Stimulated activated naive CD8-positive, alpha-beta T cell treated with anti-CD3 and anti-CD28 coated beads, Interleukin-15, Interleukin-2, amounts not matched to agents 100 ng/mL and 50 ng/mL, for 24 hours (primary cell): ENCODE results near the gene PIGP.
"Not testable (repeated sequence)": the region's sequence is repeated elsewhere in the genome, so short reads cannot be mapped to it uniquely, and the experiment has no call there.

Experiments used
- H3K27ac Mint-ChIP-seq: one replicate; pipeline ENCODE4 v1.8.0; 2021; ENCODE audit warnings: mild to moderate bottlenecking, mixed read lengths
- H3K27me3 Mint-ChIP-seq: one replicate; pipeline ENCODE4 v1.8.0; 2021; ENCODE audit warnings: mixed read lengths
- H3K36me3 Mint-ChIP-seq: one replicate; pipeline ENCODE4 v1.8.0; 2021; ENCODE audit warnings: low read depth, mixed read lengths
- H3K4me1 Mint-ChIP-seq: one replicate; pipeline ENCODE4 v1.8.0; 2021; ENCODE audit warnings: low read depth, mixed read lengths
- H3K4me3 Mint-ChIP-seq: one replicate; pipeline ENCODE4 v1.8.0; 2021; ENCODE audit warnings: mild to moderate bottlenecking, mixed read lengths
- H3K9me3 Mint-ChIP-seq: one replicate; pipeline ENCODE4 v1.8.0; 2021; ENCODE audit warnings: mixed read lengths

Gene PIGP

GRCh38 chr21:37065561-37066177 is 7.2 kb downstream of the PIGP start:
- H3K27ac Mint-ChIP-seq = no peak overlapping the region
- H3K27me3 Mint-ChIP-seq = no peaks in the 10 kb centered on the region
- H3K4me3 Mint-ChIP-seq = no peak overlapping the region
- H3K36me3 Mint-ChIP-seq = peaks cover 28% of the 10 kb centered on the region
- no peaks in the 10 kb centered on the region for H3K9me3 Mint-ChIP-seq
- peaks cover 9% of the 10 kb centered on the region for H3K4me1 Mint-ChIP-seq

GRCh38 chr21:37064841-37065240 is 8.0 kb downstream of the PIGP start:
- Mint-ChIP-seq H3K27ac (no peak overlapping the region), H3K4me3 (no peak overlapping the region), H3K9me3 (no peaks in the 10 kb centered on the region), H3K27me3 (no peaks in the 10 kb centered on the region), H3K4me1 (peaks cover 8% of the 10 kb centered on the region), H3K36me3 (peaks cover 21% of the 10 kb centered on the region)

GRCh38 chr21:37063433-37063832 is 9.4 kb downstream of the PIGP start:
- peaks cover 7% of the 10 kb centered on the region for H3K4me1 Mint-ChIP-seq
- no peak overlapping the region for H3K4me3 Mint-ChIP-seq
- H3K9me3 Mint-ChIP-seq = no peaks in the 10 kb centered on the region
- no peak overlapping the region for H3K27ac Mint-ChIP-seq
- H3K36me3 Mint-ChIP-seq = peaks cover 11% of the 10 kb centered on the region
- H3K27me3 Mint-ChIP-seq = no peaks in the 10 kb centered on the region

DNA sequence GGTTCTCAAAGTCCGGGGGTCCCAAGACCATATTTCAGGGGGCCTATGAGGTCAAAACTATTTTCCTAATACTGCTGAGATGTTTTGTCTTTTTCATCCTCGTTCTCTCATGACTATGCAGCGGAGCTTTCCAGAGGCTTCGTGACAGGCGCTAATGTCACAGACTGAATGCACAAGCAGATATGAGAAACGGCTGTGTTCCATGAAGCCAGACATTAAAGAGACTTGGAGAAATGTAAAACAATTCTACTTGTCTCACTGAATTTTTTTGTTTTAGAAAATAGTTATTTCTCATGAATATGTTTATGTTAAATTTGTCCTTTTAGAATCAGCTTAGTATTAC is 10.3 kb downstream of the PIGP start:
- H3K4me3 Mint-ChIP-seq = no peak overlapping the region
- no peaks in the 10 kb centered on the region for H3K27me3 Mint-ChIP-seq
- H3K4me1 Mint-ChIP-seq = peaks cover 7% of the 10 kb centered on the region
- H3K9me3 Mint-ChIP-seq = no peaks in the 10 kb centered on the region
- H3K27ac Mint-ChIP-seq = no peak overlapping the region
- H3K36me3 Mint-ChIP-seq = peaks cover 2% of the 10 kb centered on the region

DNA sequence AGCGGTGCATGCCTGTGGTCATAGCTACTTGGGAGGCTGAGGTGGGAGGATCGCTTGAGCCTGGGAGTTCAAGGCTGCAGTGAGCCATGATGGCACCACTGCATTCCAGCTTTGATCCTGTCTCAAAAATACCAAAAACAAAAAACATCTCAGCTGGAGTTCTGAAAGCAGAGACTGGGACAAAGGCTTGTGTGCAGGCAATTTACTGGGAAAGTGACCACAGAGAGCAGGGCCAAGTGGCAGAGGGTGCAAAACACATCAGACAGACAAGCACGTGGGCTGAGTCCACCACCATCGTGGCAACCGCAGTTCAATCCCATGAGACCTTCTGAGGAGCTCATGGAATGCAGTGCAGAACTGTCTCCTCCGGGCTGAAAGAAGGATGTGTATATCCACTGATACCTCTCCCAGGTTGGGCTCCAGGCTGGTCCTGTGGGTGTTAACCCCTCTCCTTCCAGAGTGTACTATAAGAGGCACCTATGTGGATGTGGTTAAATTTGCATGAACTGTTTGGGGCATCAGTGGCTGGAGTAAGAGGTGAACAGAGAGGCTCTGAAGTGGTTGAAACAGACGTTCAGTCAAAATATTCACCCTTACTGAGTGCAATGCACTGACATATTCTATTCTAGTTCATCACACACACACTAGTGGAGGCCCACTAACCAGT is 10.8 kb downstream of the PIGP start:
- Mint-ChIP-seq H3K27ac (no peak overlapping the region), H3K27me3 (no peaks in the 10 kb centered on the region), H3K4me3 (no peak overlapping the region), H3K4me1 (peaks cover 7% of the 10 kb centered on the region), H3K9me3 (no peaks in the 10 kb centered on the region), H3K36me3 (no peaks in the 10 kb centered on the region)

DNA sequence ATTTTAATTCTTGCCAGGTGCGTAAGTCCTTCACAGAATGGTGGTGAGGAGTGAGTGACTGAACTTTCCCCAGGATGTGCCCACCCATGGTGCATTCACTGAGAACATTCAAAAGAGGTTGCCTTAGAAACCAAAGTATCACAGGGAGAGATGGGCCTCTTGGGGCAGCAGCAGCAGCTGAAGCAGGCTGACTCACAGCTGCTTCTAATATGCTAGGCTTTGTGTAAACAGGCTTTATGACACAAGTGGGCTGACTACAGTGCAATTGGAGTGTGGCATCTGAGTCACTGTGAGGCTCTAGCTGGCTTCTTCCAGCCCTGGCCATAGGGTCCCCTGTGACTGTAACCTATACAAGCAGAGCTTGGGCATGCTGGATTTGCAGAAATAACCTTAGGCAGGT is 12.6 kb downstream of the PIGP start:
- Mint-ChIP-seq H3K36me3 (no peaks in the 10 kb centered on the region), H3K27me3 (no peaks in the 10 kb centered on the region), H3K4me3 (no peak overlapping the region), H3K27ac (no peak overlapping the region), H3K9me3 (no peaks in the 10 kb centered on the region), H3K4me1 (peaks cover 7% of the 10 kb centered on the region)

- H3K9me3 Mint-ChIP-seq = no peaks in the 10 kb centered on the region
- H3K36me3 Mint-ChIP-seq = no peaks in the 10 kb centered on the region
- H3K27ac Mint-ChIP-seq = no peak overlapping the region
- H3K27me3 Mint-ChIP-seq = no peaks in the 10 kb centered on the region
- H3K4me1 Mint-ChIP-seq = peaks cover 7% of the 10 kb centered on the region
- no peak overlapping the region for H3K4me3 Mint-ChIP-seq
Observed at GRCh38 chr21:37059181-37059580, 13.7 kb downstream of the PIGP start.

GRCh38 chr21:37058261-37058660 is 14.6 kb downstream of the PIGP start:
- Mint-ChIP-seq H3K27me3 (no peaks in the 10 kb centered on the region), H3K27ac (no peak overlapping the region), H3K9me3 (no peaks in the 10 kb centered on the region), H3K4me3 (no peak overlapping the region), H3K36me3 (no peaks in the 10 kb centered on the region), H3K4me1 (peaks cover 7% of the 10 kb centered on the region)

GRCh38 chr21:37057614-37058013 is 15.3 kb downstream of the PIGP start:
- Mint-ChIP-seq H3K4me1 (peaks cover 7% of the 10 kb centered on the region), H3K27ac (no peak overlapping the region), H3K27me3 (no peaks in the 10 kb centered on the region), H3K36me3 (no peaks in the 10 kb centered on the region), H3K9me3 (no peaks in the 10 kb centered on the region), H3K4me3 (no peak overlapping the region)

DNA sequence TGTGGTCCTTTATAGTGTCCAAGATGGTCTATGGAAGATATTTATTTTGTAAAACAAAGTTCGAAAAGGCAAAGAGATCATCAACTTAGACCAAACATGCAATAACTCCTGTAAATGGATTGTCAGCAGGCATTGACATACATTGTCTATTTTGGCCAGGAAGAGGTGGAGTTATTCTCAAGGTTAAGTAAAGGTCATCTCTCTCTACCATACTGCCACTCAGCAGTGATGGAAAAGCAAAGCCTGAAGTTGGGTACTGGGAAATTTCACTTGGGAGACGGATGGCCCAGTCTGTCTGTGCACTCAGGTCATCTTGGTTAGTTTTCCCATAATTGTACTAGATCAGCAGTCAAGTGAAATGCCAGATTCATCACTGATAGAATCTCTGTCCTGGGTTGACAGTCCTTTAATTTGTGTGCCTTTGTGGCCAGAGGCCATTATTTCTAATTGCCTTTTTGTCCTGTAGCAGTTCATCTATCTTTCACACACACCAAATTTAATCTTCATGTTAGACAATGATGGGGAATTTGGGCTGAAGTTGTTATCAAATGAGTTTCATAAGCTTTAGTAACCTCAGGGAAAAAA is 17.5 kb downstream of the PIGP start:
- Mint-ChIP-seq H3K4me3 (no peak overlapping the region), H3K27me3 (no peaks in the 10 kb centered on the region), H3K9me3 (no peaks in the 10 kb centered on the region), H3K27ac (no peak overlapping the region), H3K36me3 (no peaks in the 10 kb centered on the region), H3K4me1 (peaks cover 4% of the 10 kb centered on the region)

DNA sequence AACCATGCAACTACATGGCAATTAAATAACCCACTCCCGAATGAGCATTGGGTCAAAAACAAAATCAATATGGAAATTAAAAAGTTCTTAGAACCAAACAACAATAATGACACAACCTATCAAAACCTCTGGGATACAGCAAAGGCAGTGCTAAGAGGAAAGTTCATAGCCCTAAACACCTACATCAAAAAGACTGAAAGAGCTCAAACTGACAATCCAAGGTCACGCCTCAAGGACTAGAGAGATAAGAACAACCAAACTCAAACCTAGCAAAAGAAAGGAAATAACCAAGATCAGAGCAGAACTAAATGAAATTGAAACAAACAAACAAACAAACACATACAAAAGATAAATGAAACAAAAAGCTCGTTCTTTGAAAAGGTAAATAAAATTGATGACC is 23.1 kb downstream of the PIGP start:
- not testable (repeated sequence) for H3K27ac Mint-ChIP-seq, H3K9me3 Mint-ChIP-seq, H3K36me3 Mint-ChIP-seq, H3K4me1 Mint-ChIP-seq, H3K4me3 Mint-ChIP-seq
- peaks cover 15% of the 10 kb centered on the region for H3K27me3 Mint-ChIP-seq

GRCh38 chr21:37047079-37047478 is 25.8 kb downstream of the PIGP start:
- no peaks in the 10 kb centered on the region for H3K9me3 Mint-ChIP-seq
- no peaks in the 10 kb centered on the region for H3K36me3 Mint-ChIP-seq
- H3K27ac Mint-ChIP-seq = no peak overlapping the region
- H3K27me3 Mint-ChIP-seq = peaks cover 15% of the 10 kb centered on the region
- H3K4me3 Mint-ChIP-seq = no peak overlapping the region
- H3K4me1 Mint-ChIP-seq = peaks cover 10% of the 10 kb centered on the region

- Mint-ChIP-seq H3K27ac (no peak overlapping the region), H3K4me1 (peaks cover 10% of the 10 kb centered on the region), H3K9me3 (no peaks in the 10 kb centered on the region), H3K36me3 (no peaks in the 10 kb centered on the region), H3K27me3 (peaks cover 15% of the 10 kb centered on the region), H3K4me3 (no peak overlapping the region)
Observed at GRCh38 chr21:37045556-37045955, 27.3 kb downstream of the PIGP start.

GRCh38 chr21:37045149-37045548 is 27.7 kb downstream of the PIGP start:
- H3K4me3 Mint-ChIP-seq = no peak overlapping the region
- peaks cover 10% of the 10 kb centered on the region for H3K4me1 Mint-ChIP-seq
- no peaks in the 10 kb centered on the region for H3K9me3 Mint-ChIP-seq
- H3K27me3 Mint-ChIP-seq = peaks cover 15% of the 10 kb centered on the region
- no peak overlapping the region for H3K27ac Mint-ChIP-seq
- no peaks in the 10 kb centered on the region for H3K36me3 Mint-ChIP-seq

GRCh38 chr21:37044643-37045042 is 28.2 kb downstream of the PIGP start:
- peaks cover 10% of the 10 kb centered on the region for H3K4me1 Mint-ChIP-seq
- H3K27ac Mint-ChIP-seq = no peak overlapping the region
- H3K27me3 Mint-ChIP-seq = peaks cover 10% of the 10 kb centered on the region
- H3K9me3 Mint-ChIP-seq = no peaks in the 10 kb centered on the region
- H3K4me3 Mint-ChIP-seq = no peak overlapping the region
- H3K36me3 Mint-ChIP-seq = no peaks in the 10 kb centered on the region

- Mint-ChIP-seq H3K9me3 (no peaks in the 10 kb centered on the region), H3K4me3 (no peak overlapping the region), H3K27me3 (peaks cover 10% of the 10 kb centered on the region), H3K4me1 (peaks cover 10% of the 10 kb centered on the region), H3K36me3 (no peaks in the 10 kb centered on the region), H3K27ac (no peak overlapping the region)
Observed at GRCh38 chr21:37043818-37044217, 29.1 kb downstream of the PIGP start.
